NCI-H2029 treated with DMSO at 0.1 percent for 48 hours (cell line): ENCODE data around the gene CRTAC1.
"Not testable (repeated sequence)": the region's sequence is repeated elsewhere in the genome, so short reads cannot be mapped to it uniquely, and the experiment has no call there.

ENCODE experiments used
- DNase-seq: peaks from one replicate; lab custom pipeline; 2025; lab: John Stamatoyannopoulos, UW

Gene CRTAC1

GRCh38 chr10:97869091-97870042, 161.1 kb downstream of the CRTAC1 start:
- peak; percentile 38 for DNase-seq

- DNase-seq, result no peak
Measured at GRCh38 chr10:97868134-97868685, 162.2 kb downstream of the CRTAC1 start.

- no peak for DNase-seq
Measured at GRCh38 chr10:97867220-97867800, 163.1 kb downstream of the CRTAC1 start.

- no peak for DNase-seq
Measured at GRCh38 chr10:97866524-97867219, 163.7 kb downstream of the CRTAC1 start.

- DNase-seq, result no peak
Measured at GRCh38 chr10:97865488-97865887, 164.9 kb downstream of the CRTAC1 start.

- DNase-seq, result no peak
Measured at GRCh38 chr10:97863808-97864207, 166.6 kb downstream of the CRTAC1 start.

GRCh38 chr10:97861924-97862323, 168.5 kb downstream of the CRTAC1 start:
- no peak for DNase-seq

- no peak for DNase-seq
Measured at GRCh38 chr10:97861097-97861750, 169.2 kb downstream of the CRTAC1 start.

GRCh38 chr10:97858001-97858439, 172.4 kb downstream of the CRTAC1 start:
- DNase-seq, result no peak

- no peak for DNase-seq
Measured at GRCh38 chr10:97854743-97855142, 175.7 kb downstream of the CRTAC1 start.

GRCh38 chr10:97852840-97853405, 177.5 kb downstream of the CRTAC1 start:
- no peak for DNase-seq

GRCh38 chr10:97852277-97852676, 178.1 kb downstream of the CRTAC1 start:
- no peak for DNase-seq

- DNase-seq, result no peak
Measured at GRCh38 chr10:97851341-97852001, 178.9 kb downstream of the CRTAC1 start.

- DNase-seq, result no peak
Measured at GRCh38 chr10:97850446-97850845, 180.0 kb downstream of the CRTAC1 start.

GRCh38 chr10:97849687-97850402, 180.6 kb downstream of the CRTAC1 start, which contains the start of gene GOLGA7B:
Gene GOLGA7B, plus strand, starts transcription at chr10:97849843. Its CDS starts 461 bp downstream, at chr10:97850304.
- no peak for DNase-seq

- DNase-seq, result peak; percentile 78
Measured at GRCh38 chr10:97849103-97849686, 181.2 kb downstream of the CRTAC1 start.

- no peak for DNase-seq
Measured at GRCh38 chr10:97844678-97845077, 185.7 kb downstream of the CRTAC1 start.

GRCh38 chr10:97843972-97844371, 186.4 kb downstream of the CRTAC1 start:
- not testable (repeated sequence) for DNase-seq

GRCh38 chr10:97843281-97843671, 187.1 kb downstream of the CRTAC1 start:
- peak; percentile 26 for DNase-seq
